Keratinocyte (primary cell): ENCODE measurements around the gene ARHGAP35.

Source experiments
- CTCF ChIP-seq, 3 experiments: IDR thresholded peaks in 1 of 3; conservative IDR thresholded peaks in 1 of 3; optimal IDR thresholded peaks in 1 of 3; 2 replicates in 2 of 3; 3 replicates in 1 of 3; pipeline versions ENCODE3 to v1.5.1; 2011; ENCODE audit warnings: low read length in 3 of 3, mild to moderate bottlenecking in 3 of 3, moderate library complexity in 2 of 3, control low read depth in 1 of 3, inconsistent platforms in 1 of 3; ENCODE audit not compliant: insufficient read depth in 2 of 3; ENCODE audit errors: extremely low read depth in 1 of 3
- EZH2 ChIP-seq: IDR thresholded peaks from one replicate; pipeline ENCODE4 v1.6.1; 2012; ENCODE audit warnings: inconsistent platforms, mild to moderate bottlenecking, low read length, moderate library complexity

GRCh38 chr19:46906221-46906620 lies 45.4 kb downstream of the ARHGAP35 start:
- TF ChIP-seq CTCF (optimal IDR thresholded peaks at IDR 0.05 in 1 of 3, IDR thresholded peaks at IDR 0.05 in 1 of 3, conservative IDR thresholded peaks at IDR 0.05 in 1 of 3; ENCODE audit: extremely low read depth in 1 of 3, insufficient read depth in 2 of 3, low read length in 3 of 3) (no peak), EZH2 (no peak)
